Limb (tissue), 2 donors: ENCODE measurements around the gene BRI3BP.
"Not testable (repeated sequence)": the region's sequence is repeated elsewhere in the genome, so short reads cannot be mapped to it uniquely, and the experiment has no call there.

Experiments used
- DNase-seq, 2 donors: peaks; one replicate each; pipeline ENCODE4 v3.0.0-alpha.2; 2016; ENCODE audit errors: extremely low spot score in 2 of 2

Gene BRI3BP

GRCh38 chr12:125021771-125022170 lies 28.3 kb downstream of the BRI3BP start:
- no peak for DNase-seq

GRCh38 chr12:125023065-125023464 lies 29.6 kb downstream of the BRI3BP start:
- DNase-seq, result no peak

- no peak for DNase-seq
Observed at GRCh38 chr12:125024949-125025563, 31.6 kb downstream of the BRI3BP start.

GRCh38 chr12:125025606-125026235 lies 32.3 kb downstream of the BRI3BP start:
- no peak for DNase-seq

- no peak for DNase-seq
Observed at GRCh38 chr12:125028106-125028505, 34.7 kb downstream of the BRI3BP start.

GRCh38 chr12:125029761-125030358 lies 36.4 kb downstream of the BRI3BP start:
- no peak for DNase-seq

- DNase-seq, result not testable (repeated sequence)
Observed at GRCh38 chr12:125031471-125031870, 38.0 kb downstream of the BRI3BP start.

GRCh38 chr12:125032466-125033152 lies 39.2 kb downstream of the BRI3BP start:
- DNase-seq, result no peak

GRCh38 chr12:125033288-125033687 lies 39.8 kb downstream of the BRI3BP start:
- no peak for DNase-seq

- no peak for DNase-seq
Observed at GRCh38 chr12:125038976-125039625, 45.7 kb downstream of the BRI3BP start.

- no peak for DNase-seq
Observed at GRCh38 chr12:125049093-125049458, 55.6 kb downstream of the BRI3BP start.

GRCh38 chr12:125050446-125050845 lies 57.0 kb downstream of the BRI3BP start:
- no peak for DNase-seq

- DNase-seq, result no peak
Observed at GRCh38 chr12:125050868-125051267, 57.4 kb downstream of the BRI3BP start.

- no peak for DNase-seq
Observed at GRCh38 chr12:125053821-125054220, 60.4 kb downstream of the BRI3BP start.

- DNase-seq, result no peak
Observed at GRCh38 chr12:125055591-125055990, 62.1 kb downstream of the BRI3BP start.

- DNase-seq, result no peak
Observed at GRCh38 chr12:125056306-125056705, 62.9 kb downstream of the BRI3BP start.

- no peak for DNase-seq
Observed at GRCh38 chr12:125057708-125058107, 64.3 kb downstream of the BRI3BP start.

GRCh38 chr12:125061229-125061628 lies 67.8 kb downstream of the BRI3BP start:
- DNase-seq, result no peak

- DNase-seq, result not testable (repeated sequence)
Observed at GRCh38 chr12:125063522-125063921, 70.1 kb downstream of the BRI3BP start.

- no peak for DNase-seq
Observed at GRCh38 chr12:125064492-125064891, 71.0 kb downstream of the BRI3BP start.

- peak; percentile 71 to 93 for DNase-seq
Observed at GRCh38 chr12:125065021-125065918, 71.8 kb downstream of the BRI3BP start, which contains the start of gene AACS. TSS of gene AACS (plus strand) at chr12:125065435. CDS start at chr12:125065585, 150 bp downstream.
